ENCODE data around the gene SFTPA2. TPM values are rescaled to one million over a fixed set of nuclear protein-coding genes. Genes with fewer than 3 reads are reported as not detected.
A peak's percentile ranks its signal among the peaks of the same experiment; 100 is the strongest.
"Not testable (repeated sequence)": the region's sequence is repeated elsewhere in the genome, so short reads cannot be mapped to it uniquely, and the experiment has no call there.

SFTPA2 gene
- total RNA-seq, 2 donors from 2014 or later = not detected

DNA sequence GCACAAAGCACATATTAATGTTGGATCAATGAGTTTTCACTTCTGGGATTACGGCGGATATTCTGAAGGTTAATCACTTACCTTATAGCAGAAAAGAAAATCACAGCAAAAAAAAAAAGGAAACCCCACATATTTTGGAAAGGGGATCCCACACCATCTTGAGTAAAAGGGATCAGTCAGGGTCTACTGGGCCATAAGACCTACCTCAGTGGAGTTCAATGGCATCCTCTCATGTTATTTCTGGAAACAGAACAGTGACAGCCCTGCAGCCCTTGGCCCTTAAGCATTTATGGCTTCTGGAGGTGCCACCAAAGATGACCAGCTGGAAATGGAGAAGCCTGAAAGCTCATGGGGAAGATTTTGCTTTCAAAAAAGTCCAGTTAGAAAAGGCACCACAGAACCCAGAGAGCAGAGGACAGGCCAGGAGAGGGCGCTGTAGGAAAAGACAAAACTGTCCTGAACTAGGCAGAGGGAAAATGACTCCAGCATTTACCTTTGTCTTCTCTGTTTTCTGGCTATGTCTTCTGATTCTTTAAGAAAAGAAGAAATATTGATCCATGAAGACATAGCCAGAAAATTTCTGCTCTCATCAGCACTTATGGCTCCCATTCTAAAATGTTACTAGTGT lies 50.8 kb downstream of the SFTPA2 start:
- H3K27ac Mint-ChIP-seq; H3K36me3 Mint-ChIP-seq (ENCODE audit: low read depth); H3K4me1 Mint-ChIP-seq; H3K4me3 Mint-ChIP-seq; H3K9me3 Mint-ChIP-seq: not testable (repeated sequence)
- peaks cover 11% of the 10 kb centered on the region for H3K27me3 Mint-ChIP-seq
- peak; percentile 50 for ATAC-seq (replicated peaks)

DNA sequence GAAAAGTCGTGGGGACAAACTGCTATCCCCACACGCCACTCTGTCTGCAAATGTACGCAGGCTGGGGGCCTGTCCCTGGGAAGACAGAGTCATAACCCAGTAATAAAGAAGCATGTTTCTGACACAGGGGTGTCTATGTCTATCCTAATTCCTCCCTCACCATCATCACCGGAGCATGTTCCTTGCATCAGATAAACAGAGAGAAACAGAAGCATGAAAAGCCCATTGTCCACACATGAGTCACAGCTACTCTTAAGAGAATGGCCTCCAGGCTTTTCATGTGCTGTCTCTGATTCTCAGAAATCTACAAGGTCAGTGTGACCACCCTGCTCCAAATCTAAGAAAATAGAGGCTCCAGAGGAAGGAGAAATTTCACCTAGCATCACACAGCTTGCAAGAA lies 52.0 kb downstream of the SFTPA2 start:
- not testable (repeated sequence) for H3K27ac Mint-ChIP-seq; H3K9me3 Mint-ChIP-seq; H3K36me3 Mint-ChIP-seq (ENCODE audit: low read depth); ATAC-seq (replicated peaks); H3K4me1 Mint-ChIP-seq; H3K4me3 Mint-ChIP-seq
- H3K27me3 Mint-ChIP-seq = peaks cover 13% of the 10 kb centered on the region

DNA sequence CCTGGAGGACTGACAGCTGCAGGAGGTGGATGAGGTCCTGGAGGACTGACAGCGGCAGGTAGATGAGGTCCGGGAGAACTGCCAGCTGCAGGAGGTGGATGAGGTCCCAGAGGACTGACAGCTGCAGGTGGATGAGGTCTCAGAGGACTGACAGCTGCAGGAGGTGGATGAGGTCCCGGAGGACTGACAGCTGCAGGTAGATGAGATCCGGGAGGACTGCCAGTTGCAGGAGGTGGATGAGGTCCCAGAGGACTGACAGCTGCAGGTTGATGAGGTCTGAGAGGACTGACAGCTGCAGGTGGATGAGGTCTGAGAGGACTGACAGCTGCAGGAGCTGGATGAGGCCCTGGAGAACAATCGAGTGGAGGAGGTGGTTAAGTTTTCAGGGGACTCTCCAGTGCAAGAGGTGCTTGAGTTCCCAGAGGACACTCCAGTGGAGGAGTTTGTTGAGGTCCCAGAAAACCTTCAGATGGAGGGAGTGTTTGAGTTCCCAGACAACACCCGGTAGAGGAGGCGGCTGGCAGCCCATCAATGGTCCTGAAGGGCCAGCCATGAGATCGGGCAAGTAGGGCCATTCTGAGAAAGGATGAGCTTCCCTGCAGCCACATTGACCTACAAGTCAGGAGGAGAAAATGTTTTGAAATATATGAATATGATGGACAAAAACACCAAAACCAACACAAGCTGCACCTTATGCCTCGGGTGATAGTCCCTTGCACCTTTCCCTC lies 52.6 kb downstream of the SFTPA2 start:
- Mint-ChIP-seq H3K9me3 (no peaks in the 10 kb centered on the region), H3K27ac (no peak overlapping the region), H3K36me3 (ENCODE audit: low read depth) (no peaks in the 10 kb centered on the region), H3K4me3 (no peak overlapping the region), H3K27me3 (peaks cover 20% of the 10 kb centered on the region), H3K4me1 (peaks cover 10% of the 10 kb centered on the region)
- ATAC-seq (replicated peaks) = no peak

Other genes starting within 250 kb of the SFTPA2 start
- 100 to 1,000 TPM in 1 of 2 donors, 10 to 100 TPM in 1; 73.7 to 170 TPM for gene PPIF, start 212.9 kb downstream of the SFTPA2 start, total RNA-seq
- gene ZCCHC24, start 114.8 kb downstream of the SFTPA2 start, total RNA-seq = 1 to 10 TPM; 1.3 to 2.6 TPM
- under 1 TPM in 1 of 2 donors, not detected in 1; 0.26 TPM for gene EIF5AL1, start 47.9 kb downstream of the SFTPA2 start, total RNA-seq
- gene SFTPA1, start 50.5 kb upstream of the SFTPA2 start, total RNA-seq = under 1 TPM in 1 of 2 donors, not detected in 1; 0.11 TPM
- gene NUTM2B, start 142.8 kb upstream of the SFTPA2 start, total RNA-seq = under 1 TPM; 0.26 to 0.45 TPM